GM18873 (cell line): ENCODE data around the gene MAGEC1.
"Not testable (repeated sequence)": the region's sequence is repeated elsewhere in the genome, so short reads cannot be mapped to it uniquely, and the experiment has no call there.

ENCODE experiments used
- ATAC-seq: cut with Tn5 transposase; IDR thresholded peaks from one replicate; pipeline ENCODE4 v1.9.1; 2021; ENCODE audit warnings: mild to moderate bottlenecking, moderate library complexity, moderate number of reproducible peaks; ENCODE audit not compliant: unreplicated experiment, low FRiP score

Gene MAGEC1, protein sequence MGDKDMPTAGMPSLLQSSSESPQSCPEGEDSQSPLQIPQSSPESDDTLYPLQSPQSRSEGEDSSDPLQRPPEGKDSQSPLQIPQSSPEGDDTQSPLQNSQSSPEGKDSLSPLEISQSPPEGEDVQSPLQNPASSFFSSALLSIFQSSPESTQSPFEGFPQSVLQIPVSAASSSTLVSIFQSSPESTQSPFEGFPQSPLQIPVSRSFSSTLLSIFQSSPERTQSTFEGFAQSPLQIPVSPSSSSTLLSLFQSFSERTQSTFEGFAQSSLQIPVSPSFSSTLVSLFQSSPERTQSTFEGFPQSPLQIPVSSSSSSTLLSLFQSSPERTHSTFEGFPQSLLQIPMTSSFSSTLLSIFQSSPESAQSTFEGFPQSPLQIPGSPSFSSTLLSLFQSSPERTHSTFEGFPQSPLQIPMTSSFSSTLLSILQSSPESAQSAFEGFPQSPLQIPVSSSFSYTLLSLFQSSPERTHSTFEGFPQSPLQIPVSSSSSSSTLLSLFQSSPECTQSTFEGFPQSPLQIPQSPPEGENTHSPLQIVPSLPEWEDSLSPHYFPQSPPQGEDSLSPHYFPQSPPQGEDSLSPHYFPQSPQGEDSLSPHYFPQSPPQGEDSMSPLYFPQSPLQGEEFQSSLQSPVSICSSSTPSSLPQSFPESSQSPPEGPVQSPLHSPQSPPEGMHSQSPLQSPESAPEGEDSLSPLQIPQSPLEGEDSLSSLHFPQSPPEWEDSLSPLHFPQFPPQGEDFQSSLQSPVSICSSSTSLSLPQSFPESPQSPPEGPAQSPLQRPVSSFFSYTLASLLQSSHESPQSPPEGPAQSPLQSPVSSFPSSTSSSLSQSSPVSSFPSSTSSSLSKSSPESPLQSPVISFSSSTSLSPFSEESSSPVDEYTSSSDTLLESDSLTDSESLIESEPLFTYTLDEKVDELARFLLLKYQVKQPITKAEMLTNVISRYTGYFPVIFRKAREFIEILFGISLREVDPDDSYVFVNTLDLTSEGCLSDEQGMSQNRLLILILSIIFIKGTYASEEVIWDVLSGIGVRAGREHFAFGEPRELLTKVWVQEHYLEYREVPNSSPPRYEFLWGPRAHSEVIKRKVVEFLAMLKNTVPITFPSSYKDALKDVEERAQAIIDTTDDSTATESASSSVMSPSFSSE

DNA sequence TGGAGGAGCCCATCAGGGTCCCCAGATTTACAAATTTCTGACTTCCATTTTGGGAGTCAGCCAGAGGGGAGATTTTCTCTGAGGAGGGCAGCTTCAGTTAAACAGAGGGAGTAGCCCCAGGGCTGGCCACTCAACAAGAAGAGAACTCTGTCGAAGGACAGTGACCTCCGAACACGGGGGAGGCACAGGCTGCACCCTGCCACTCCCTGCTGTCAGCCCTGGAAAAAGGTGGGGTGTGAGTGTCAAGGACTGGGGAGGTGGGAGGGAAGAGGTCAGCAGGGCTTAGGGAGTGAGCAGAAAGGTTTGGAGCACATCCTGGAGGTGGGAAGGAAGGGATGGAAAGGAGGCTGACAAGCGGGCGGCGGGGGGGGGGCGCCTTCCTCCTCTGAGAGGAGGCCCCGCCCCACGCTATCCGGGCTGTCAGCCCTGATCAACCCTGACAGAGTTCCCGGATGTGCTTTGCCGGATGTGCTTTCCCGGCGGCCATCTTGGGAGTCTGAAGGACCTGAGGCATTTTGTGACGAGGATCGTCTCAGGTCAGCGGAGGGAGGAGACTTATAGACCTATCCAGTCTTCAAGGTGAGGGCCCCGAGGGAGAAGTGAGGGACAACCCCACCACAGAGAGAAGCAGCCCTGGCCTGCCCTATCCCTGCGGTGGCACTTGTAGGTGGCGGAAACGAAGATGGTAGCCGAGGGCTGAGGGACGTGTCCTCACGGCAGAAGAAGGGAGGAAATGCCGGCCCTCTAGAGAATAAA, at the start of gene MAGEC1:
MAGEC1 (plus strand) TSS at position 495 of the 756 bp plus-strand sequence. CDS start 1,179 bp downstream, outside the sequence.
- ATAC-seq, result no peak

DNA sequence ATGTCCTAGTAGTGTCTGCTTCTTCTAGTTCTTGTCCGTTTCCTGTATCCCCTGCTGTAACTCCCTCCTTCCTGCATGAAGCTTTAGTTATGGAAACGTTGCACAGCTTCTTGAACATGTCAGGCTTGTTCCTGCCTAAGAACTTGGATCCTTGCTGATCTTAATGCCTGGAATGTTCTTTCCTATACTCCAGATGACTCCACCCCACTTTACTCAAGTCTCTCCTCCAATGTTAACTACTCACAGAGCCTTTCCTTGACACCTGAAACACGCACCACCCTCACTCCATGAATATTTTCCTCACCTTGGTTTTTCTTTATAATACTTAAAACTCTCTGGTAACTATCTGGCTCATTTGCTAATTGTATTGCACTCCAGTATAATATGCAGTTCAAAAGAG, 46.2 kb upstream of the MAGEC1 start:
- ATAC-seq, result no peak

DNA sequence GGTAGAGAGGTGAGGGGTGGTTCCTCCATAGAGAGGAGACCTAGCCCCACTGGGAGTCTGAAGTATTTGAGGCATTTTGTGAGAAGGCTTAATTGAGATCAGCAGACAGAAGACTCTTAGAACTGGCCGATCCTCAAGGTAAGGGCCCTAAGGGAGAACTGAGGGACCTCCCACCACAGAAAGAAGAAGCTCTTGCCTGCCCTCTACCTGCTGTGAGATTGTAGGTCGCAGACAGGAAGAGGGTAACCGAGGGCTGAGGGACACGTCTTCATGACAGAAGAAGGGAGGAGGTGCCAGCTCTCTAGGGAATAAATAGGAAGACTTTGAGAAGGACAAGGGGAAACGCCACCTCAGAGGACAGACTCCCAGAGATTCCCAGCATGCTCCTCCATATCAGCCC, 24.1 kb upstream of the MAGEC1 start:
- no peak for ATAC-seq

DNA sequence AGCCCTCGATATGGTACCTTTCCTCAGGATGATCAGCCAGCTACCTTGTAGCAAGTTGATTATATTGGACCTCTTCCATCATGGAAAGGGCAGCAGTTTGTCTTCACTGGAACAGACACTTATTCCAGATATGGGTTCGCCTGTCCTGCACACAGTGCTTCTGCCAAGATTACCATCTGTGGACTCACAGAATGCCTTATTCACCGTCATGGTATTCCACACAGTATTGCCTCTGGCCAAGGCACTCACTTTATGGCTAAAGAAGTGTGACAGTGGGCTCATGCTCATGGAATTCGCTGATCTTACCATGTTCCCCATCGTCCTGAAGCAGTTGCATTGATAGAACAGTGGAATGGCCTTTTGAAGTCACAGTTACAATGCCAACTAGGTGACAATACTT, 14.9 kb upstream of the MAGEC1 start:
- ATAC-seq, result not testable (repeated sequence)

DNA sequence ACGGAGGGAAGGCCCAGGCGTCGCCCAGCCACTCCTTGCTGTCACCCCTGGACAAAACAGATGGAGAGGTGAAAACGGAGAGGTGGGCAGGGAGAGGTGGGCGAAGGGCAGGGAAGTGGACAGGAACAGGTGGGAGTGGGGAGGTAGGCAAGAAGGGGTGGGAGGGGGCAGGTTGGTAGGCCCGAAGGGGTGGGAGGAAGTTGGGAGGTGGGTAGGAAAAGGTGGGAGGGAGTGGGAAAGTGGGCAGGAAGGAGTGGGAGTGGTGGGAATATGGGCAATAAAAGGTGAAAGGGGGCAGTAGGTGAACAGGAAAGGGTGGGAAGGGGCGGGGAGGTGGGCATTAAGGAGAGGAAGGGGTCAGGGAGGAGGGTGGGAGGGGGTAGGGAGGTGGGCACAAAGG, 9.0 kb upstream of the MAGEC1 start:
- no peak for ATAC-seq

DNA sequence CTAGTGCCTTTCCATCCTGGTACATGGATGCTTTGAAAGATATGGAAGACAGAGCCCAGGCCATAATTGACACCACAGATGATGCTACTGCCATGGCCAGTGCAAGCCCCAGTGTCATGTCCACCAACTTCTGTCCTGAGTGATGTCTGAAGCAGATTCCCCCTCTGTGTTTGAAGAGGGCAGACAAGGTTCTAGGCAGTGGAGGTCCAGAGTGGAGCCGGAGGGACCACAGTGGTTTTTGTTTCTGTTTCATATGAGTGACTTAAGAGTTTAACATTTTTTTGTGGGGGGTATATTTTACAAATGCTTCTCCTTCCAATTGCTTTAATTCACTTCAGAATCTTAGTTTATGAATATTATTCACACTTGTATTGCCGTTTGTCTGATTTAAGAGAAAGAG, 6.0 kb upstream of the MAGEC1 start:
- ATAC-seq, result no peak

DNA sequence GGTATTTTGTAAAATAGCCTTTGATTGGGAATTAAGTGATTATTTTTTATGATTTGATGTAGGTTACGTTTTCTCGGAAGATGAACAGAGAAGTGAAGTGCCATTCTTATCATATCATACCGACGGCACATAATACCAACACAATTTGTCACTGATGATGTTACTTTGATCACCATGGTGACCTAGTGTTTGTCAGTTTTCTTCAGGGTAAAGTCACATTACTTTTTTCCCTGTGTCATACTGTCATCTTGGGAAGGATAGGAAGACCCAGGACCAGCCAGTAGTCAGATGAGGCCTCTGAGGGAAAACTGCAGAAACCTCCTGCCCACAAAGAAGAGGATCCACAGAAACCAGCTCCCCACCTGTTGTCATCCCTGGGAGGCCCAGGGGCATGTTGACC, 1.3 kb upstream of the MAGEC1 start:
- no peak for ATAC-seq

DNA sequence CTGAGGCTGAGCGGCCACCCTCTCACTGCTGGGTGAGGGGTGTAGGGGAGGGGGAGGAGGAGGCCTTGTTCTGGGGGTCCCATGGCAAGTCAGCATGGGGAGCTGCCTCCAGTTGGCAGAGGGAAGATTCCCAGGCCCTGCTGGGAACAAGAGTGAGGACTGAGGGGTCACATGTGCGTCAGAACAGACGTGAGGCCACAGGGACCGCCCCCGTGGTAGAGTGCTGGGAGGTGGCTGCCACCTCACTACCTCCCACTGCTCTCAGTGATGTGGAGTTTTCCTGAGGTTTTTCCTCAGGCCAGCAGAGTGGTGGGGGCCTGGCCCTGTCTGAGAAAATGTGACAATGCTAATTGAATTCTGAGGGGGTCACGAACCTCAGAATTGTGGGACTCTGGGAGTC, 568 bp downstream of the MAGEC1 start:
- ATAC-seq, result no peak

DNA sequence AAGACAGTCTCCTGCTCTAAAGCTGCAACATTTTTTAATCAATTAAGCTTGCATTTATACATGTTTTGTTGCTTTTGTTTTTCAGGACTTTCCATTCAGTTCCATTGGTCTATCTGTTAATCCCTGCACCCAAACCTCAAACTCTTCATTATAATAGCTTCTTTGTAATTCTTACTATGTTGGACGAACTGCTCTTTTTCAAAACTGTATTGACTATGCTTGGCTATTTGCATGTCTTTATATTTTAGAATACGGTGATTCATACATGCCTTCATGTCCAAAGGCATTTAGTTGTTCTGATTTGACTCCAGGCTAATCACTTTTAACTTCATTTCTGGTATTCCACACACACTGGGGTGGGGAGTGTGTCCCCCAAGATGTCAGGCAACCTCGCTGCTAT, 14.1 kb downstream of the MAGEC1 start:
- no peak for ATAC-seq

DNA sequence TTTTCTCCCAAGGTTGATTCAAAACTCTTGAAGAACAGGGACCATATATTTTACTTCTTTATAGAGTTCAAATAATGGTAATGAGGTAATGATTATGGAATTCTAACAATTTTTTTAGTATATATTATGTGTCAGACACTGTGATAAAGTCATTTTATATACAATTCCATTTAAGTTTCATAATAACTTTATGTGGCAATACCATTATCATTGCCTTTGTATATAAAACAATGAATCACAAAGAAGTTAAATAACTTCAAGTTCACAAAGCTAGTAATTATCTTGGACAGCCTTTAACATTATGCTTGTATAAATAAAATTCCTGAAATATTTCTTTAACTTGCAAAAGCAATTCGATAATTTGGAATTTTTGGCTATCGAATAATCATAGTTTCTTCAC, 20.6 kb downstream of the MAGEC1 start:
- ATAC-seq, result no peak

DNA sequence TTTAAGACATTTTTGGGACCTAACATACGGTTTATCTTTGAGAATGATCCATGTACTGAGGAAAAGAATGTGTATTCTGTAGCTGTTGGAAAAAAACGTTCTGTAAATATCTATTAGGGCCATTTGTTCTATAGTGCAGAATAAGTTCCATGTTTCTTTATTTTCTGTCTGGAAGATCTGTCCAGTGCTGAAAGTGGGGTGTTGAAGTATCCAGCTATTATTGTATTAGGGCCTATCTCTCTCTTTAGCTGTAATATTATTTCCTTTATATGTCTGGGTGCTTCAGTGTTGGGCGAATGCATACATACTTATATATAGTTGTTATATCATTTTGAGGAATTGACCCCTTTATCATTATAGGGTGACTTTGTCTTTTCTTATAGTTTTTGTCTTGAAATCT, 24.7 kb downstream of the MAGEC1 start:
- no peak for ATAC-seq

DNA sequence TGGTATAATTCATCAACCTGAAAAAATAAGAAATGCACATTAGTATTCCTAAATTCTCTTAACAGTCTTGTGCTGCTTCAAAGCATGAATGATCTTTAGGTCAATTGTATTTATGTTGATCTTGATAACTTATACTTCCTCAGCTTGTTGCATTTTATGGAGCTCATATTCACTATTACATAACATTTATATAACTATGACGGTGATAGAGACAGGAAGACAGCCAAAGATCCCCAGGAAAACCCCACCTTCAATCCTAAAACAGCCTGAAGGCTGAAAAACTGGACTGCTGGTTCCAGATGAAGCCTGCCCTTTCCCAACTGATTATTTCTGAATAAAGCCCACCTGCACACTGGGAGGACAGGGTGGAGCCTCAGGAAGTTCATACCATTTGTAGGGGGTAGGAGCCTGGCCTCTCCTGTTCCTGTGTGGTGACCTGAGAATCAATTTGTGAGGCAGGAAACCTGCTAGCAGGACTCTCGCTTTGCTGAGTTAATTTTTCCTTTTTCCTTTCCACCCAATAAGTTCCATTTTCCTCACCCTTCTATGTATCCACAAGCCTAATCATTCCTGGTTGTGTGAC, 30.5 kb downstream of the MAGEC1 start:
- ATAC-seq, result no peak

DNA sequence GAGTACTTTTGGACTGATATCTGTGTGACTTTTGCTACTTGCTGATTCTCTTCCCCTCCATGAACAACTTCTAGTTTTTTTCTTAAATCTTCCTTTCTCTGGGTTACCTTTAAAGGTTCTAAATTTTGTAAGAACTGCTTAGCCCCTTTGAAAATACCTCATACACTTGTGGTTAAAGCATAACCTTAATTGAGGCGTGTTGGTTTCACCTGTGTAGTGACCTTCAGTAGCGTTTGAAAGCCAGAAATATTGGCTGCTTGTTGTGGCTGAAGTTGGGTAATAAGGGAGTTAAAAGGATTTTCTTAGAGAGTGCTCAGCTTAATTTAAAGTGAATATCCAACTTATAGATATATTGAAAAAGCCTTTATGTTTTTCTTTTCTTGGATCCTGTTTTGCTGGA, 32.0 kb downstream of the MAGEC1 start:
- no peak for ATAC-seq

DNA sequence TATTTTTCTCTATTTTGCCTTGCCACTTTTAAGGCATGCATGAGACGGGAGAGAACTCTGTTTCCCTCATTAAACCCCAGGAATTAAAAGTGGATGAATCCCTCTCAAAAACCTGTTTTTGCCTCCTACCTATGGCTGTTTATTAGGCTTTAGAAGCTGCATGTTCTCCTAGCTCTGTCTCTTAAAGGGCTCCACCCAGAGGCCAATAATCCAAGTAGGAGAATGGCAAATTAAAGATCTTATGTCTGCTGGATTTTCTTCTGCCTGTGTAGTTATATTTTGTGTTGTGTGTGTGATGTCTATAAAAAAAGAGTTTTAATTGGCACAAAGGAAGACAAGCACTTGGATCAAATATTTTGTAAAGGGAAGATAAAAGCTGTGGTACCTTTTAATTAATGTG, 32.4 kb downstream of the MAGEC1 start:
- ATAC-seq, result no peak

DNA sequence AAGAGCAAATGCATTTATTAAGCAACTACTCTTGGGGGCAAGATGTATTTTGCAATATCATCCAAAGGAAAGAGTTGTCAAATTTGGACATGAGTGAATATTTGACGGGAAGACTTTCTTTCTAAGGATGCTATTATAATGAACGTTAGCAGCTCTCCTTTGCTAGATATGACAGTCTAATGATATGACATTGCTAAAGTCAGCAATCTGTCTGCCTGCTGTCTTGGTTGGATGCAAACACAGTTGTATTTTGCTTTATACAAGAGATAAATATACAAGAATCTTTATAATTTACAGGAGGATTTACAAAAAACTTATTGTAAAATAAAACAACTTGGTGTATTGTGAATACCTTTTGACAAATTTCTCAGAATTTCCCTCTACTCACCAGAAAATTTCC, 37.5 kb downstream of the MAGEC1 start:
- no peak for ATAC-seq

DNA sequence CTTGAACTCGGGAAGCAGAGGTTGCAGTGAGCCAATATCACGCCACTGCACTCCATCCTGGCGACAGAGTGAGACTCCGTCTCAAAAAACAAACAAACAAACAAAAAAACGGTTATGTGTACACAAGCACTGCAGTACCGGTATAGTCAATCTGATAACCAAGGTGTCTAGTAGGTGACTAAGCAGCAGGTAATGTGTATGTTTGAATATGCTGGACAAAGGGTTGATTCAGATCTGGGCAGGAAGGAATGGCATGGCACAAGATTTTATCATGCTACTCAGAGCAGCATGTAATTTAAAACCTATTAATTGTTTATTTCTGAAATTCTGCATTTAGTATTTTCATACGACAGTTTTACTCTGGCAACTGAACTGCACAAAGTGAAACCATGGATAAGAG, 41.7 kb downstream of the MAGEC1 start:
- no peak for ATAC-seq

DNA sequence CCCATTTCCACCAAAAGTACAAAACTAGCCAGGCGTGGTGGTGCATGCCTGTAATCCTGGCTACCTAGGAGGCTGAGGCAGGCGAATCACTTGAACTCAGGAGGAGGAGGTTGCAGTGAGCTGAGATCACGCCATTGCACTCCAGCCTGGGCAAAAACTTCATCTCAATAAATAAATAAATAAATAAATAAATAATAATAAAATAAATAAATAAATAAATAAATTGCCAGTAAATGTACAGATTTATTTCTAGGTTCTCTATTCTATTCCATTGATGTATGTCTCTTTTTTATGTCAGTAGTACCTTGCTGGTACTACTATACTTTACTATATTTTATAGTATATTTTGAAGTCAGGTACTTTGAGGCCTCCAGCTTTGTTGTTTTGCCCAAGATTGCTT, 43.7 kb downstream of the MAGEC1 start:
- no peak for ATAC-seq

DNA sequence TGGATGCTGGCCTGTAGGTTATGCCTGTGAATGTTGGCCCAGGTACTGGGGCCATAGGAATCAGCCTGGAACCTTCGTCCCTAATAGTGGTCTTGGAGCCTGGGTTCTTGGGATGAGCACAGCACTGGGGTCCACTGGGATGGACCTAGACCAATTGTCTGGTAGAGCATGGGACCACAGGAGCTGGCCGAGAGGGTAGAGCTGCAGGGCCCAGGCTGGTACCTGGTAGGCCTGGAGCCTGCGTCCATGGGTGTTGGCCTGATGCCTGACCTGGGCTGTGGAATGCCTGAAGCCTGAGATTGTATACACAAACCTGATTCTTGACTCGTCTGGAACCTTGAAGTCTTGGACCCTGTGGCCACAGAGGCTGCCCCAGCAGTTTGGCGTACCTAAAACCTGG, 48.9 kb downstream of the MAGEC1 start:
- ATAC-seq, result no peak

DNA sequence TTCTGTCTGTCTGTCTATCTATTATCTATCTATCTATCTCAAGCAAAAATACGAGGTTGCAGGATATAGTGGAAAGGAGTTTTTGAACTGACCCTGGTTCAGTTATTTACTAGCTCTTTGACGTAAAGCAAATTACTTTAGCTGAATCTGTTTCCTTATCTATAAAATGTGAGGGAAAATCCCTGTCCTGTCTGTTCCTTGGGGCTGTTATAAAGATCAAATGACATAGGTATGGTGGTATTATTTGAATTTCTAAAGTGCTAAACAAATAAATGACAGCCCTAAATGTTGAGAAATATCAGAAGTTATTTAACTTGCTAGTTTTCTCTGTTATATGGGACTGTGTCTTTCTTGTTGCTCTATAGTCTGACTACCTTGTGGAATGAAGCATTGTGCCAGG, 55.0 kb downstream of the MAGEC1 start:
- no peak for ATAC-seq
